Upper lobe of left lung (tissue), 6 donors: Measurements from ENCODE around the gene LYST. TPM values are rescaled to one million over a fixed set of nuclear protein-coding genes. Genes with fewer than 3 reads are reported as not detected.
"Not testable (repeated sequence)": the region's sequence is repeated elsewhere in the genome, so short reads cannot be mapped to it uniquely, and the experiment has no call there.

Source experiments
- ATAC-seq, 2 donors: fragments of 200-7000 bp; cut with Tn5 transposase; one replicate each; pipeline ENCODE4 v1.9.1; 2022; ENCODE audit warnings: mild to moderate bottlenecking in 2 of 2, moderate library complexity in 2 of 2; ENCODE audit not compliant: low FRiP score in 2 of 2
- DNase-seq, 2 donors: peaks; one replicate each; pipeline ENCODE4 v3.0.0-alpha.2; 2019 to 2020
- H3K27ac ChIP-seq, 4 donors: fragments of 200-600 bp; sonication (generic); one replicate each; pipeline ENCODE4 v1.5.1; 2016 to 2019
- H3K27me3 ChIP-seq, 4 donors: fragments of 200-600 bp; sonication (generic); one replicate each; pipeline ENCODE4 v1.5.1; 2017 to 2019
- H3K36me3 ChIP-seq, 4 donors: fragments of 200-600 bp; sonication (generic); one replicate each; pipeline ENCODE4 v1.5.1; 2016 to 2019
- H3K4me1 ChIP-seq, 4 donors: fragments of 200-600 bp; sonication (generic); one replicate each; pipeline ENCODE4 v1.5.1; 2018 to 2019
- H3K4me3 ChIP-seq, 4 donors: fragments of 200-600 bp; sonication (generic); one replicate each; pipeline ENCODE4 v1.5.1; 2017 to 2019; ENCODE audit warnings: mild to moderate bottlenecking in 2 of 4, moderate library complexity in 1 of 4
- H3K9me3 ChIP-seq, 4 donors: fragments of 200-600 bp; sonication (generic); one replicate each; pipeline ENCODE4 v1.5.1; 2018 to 2019
- EP300 ChIP-seq, 4 donors: sonication (generic); formaldehyde crosslinking; IDR thresholded peaks; one replicate each; pipeline ENCODE4 v1.5.1; 2017; ENCODE audit warnings: antibody characterized with exemption in 4 of 4, control low read depth in 2 of 4
- POLR2A ChIP-seq, 4 donors: fragments of 450-650 bp; IDR thresholded peaks; one replicate each; pipeline ENCODE4 v1.5.1; 2016 to 2017; ENCODE audit warnings: antibody characterized with exemption in 4 of 4, mild to moderate bottlenecking in 2 of 4
- POLR2AphosphoS5 ChIP-seq, 2 donors: sonication (generic); formaldehyde crosslinking; IDR thresholded peaks; one replicate each; pipeline ENCODE4 v1.5.1; 2017; ENCODE audit warnings: antibody characterized with exemption in 2 of 2
- WGBS, 2 donors: methylation state at CpG; one replicate each; pipeline ENCODE4 v1.1.5; 2017 to 2018; 5-methylcytosine and 5-hydroxymethylcytosine counted together
- total RNA-seq, 6 donors: library from RNA; depleted of rRNA in 4 of 6; stranded (reverse); fragments of >200 nt in 4 of 6; gene quantifications; one replicate each; pipeline versions ENCODE4 v1.1.0 to v1.2.1, GENCODE V29; 2016 to 2021
- TF ChIP-seq, protein P1 (sequence below), 6 experiments: fragments of 450-650 bp in 4 of 6; fragments of 200-600 bp in 2 of 6; sonication (generic) in 2 of 6; IDR thresholded peaks; one replicate each; pipeline ENCODE4 v1.5.1; 2016 to 2019; ENCODE audit warnings: antibody characterized with exemption in 6 of 6
- donor health status: DM: no; HTN: no; CAD: no; lungs with moderate emphysema.
- donor health status: DM: no; HTN: yes; CAD: no; lungs with severe emphysema.

Gene LYST, protein sequence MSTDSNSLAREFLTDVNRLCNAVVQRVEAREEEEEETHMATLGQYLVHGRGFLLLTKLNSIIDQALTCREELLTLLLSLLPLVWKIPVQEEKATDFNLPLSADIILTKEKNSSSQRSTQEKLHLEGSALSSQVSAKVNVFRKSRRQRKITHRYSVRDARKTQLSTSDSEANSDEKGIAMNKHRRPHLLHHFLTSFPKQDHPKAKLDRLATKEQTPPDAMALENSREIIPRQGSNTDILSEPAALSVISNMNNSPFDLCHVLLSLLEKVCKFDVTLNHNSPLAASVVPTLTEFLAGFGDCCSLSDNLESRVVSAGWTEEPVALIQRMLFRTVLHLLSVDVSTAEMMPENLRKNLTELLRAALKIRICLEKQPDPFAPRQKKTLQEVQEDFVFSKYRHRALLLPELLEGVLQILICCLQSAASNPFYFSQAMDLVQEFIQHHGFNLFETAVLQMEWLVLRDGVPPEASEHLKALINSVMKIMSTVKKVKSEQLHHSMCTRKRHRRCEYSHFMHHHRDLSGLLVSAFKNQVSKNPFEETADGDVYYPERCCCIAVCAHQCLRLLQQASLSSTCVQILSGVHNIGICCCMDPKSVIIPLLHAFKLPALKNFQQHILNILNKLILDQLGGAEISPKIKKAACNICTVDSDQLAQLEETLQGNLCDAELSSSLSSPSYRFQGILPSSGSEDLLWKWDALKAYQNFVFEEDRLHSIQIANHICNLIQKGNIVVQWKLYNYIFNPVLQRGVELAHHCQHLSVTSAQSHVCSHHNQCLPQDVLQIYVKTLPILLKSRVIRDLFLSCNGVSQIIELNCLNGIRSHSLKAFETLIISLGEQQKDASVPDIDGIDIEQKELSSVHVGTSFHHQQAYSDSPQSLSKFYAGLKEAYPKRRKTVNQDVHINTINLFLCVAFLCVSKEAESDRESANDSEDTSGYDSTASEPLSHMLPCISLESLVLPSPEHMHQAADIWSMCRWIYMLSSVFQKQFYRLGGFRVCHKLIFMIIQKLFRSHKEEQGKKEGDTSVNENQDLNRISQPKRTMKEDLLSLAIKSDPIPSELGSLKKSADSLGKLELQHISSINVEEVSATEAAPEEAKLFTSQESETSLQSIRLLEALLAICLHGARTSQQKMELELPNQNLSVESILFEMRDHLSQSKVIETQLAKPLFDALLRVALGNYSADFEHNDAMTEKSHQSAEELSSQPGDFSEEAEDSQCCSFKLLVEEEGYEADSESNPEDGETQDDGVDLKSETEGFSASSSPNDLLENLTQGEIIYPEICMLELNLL (N-terminal part only)
- 10 to 100 TPM; 34.0 to 87.0 (median 54.0) TPM for total RNA-seq

- Histone ChIP-seq H3K27ac (peak within 1 kb of the TSS; percentile 89 to 99 (median 98)), H3K4me3 (peak within 1 kb of the TSS; percentile 73 to 94 (median 84)), H3K36me3 (no peaks in the 10 kb centered on the region), H3K9me3 (no peaks in the 10 kb centered on the region), H3K27me3 (no peaks in the 10 kb centered on the region), H3K4me1 (peaks cover 13 to 34% (median 25%) of the 10 kb centered on the region in 4 donors)
- no peak for TF ChIP-seq EP300 (IDR thresholded peaks at IDR 0.05)
- peak in 2 of 4 donors; percentile 49 to 56 for TF ChIP-seq POLR2A (IDR thresholded peaks at IDR 0.05)
- TF ChIP-seq, protein P1, sequence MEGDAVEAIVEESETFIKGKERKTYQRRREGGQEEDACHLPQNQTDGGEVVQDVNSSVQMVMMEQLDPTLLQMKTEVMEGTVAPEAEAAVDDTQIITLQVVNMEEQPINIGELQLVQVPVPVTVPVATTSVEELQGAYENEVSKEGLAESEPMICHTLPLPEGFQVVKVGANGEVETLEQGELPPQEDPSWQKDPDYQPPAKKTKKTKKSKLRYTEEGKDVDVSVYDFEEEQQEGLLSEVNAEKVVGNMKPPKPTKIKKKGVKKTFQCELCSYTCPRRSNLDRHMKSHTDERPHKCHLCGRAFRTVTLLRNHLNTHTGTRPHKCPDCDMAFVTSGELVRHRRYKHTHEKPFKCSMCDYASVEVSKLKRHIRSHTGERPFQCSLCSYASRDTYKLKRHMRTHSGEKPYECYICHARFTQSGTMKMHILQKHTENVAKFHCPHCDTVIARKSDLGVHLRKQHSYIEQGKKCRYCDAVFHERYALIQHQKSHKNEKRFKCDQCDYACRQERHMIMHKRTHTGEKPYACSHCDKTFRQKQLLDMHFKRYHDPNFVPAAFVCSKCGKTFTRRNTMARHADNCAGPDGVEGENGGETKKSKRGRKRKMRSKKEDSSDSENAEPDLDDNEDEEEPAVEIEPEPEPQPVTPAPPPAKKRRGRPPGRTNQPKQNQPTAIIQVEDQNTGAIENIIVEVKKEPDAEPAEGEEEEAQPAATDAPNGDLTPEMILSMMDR (IDR thresholded peaks at IDR 0.05), result peak; percentile 28 to 51 (median 39)
- TF ChIP-seq POLR2AphosphoS5 (IDR thresholded peaks at IDR 0.05), result peak in 1 of 2 donors; percentile 6
- ATAC-seq (peak; percentile 75 to 81), DNase-seq (peak in 1 of 2 donors; percentile 70)
- WGBS, 2 donors, result 0% methylated on average over 34 to 36 of the region's 71 CpGs
Measured at GRCh38 chr1:235866205-235866912, at the start of gene LYST. Gene LYST, minus strand, starts transcription at chr1:235866906. Its CDS starts 36,489 bp downstream, at chr1:235830417.

DNA sequence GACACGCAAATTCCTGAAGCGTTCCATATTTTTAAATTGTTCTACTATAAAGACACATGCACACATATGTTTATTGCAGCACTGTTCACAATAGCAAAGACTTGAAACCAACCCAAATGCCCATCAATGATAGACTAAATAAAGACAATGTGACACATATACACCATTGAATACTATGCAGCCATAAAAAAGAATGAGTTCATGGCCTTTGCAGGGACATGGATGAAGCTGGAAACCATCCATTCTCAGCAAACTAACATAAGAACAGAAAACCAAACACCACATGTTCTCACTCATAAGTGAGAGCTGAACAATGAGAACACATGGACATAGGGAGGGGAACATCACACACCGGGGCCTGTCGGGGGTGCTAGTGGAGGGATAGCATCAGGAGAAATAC lies 48.8 kb upstream of the LYST start:
- H3K9me3 ChIP-seq, H3K36me3 ChIP-seq, DNase-seq, ATAC-seq, H3K27ac ChIP-seq, H3K4me3 ChIP-seq, H3K27me3 ChIP-seq: not testable (repeated sequence)
- 98 to 100% methylated on average over 4 of the region's 4 CpGs for WGBS, 2 donors
- peaks cover 31 to 41% (median 36%) of the 10 kb centered on the region in 4 donors for H3K4me1 ChIP-seq

DNA sequence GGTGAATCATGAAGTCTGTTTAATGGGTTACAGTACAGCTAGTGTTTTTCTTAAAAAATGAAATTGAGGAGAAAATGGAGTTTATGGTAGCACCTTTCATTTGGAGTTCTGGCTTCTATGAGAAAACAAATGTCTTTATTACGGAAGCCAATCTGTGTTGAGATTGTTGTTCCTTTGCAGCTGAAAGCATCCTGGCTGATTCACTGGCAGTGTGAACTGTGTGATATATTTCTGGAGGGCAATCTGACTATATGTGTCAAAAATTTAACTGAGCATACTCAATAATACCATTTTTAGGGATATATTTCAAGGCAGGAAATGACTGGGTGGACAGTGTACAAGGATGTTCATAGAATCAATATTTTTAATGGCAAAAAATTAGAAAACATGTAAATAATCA lies 46.6 kb upstream of the LYST start:
- DNase-seq (no peak), ATAC-seq (no peak)
- no peak overlapping the region for H3K27ac ChIP-seq
- H3K36me3 ChIP-seq, result no peaks in the 10 kb centered on the region
- H3K9me3 ChIP-seq, result no peaks in the 10 kb centered on the region
- TF ChIP-seq POLR2AphosphoS5 (IDR thresholded peaks at IDR 0.05) (no peak), POLR2A (IDR thresholded peaks at IDR 0.05) (no peak), EP300 (IDR thresholded peaks at IDR 0.05) (no peak)
- TF ChIP-seq, protein P1 (IDR thresholded peaks at IDR 0.05), result no peak
- peaks cover 22 to 33% (median 25%) of the 10 kb centered on the region in 4 donors for H3K4me1 ChIP-seq
- no peaks in the 10 kb centered on the region for H3K27me3 ChIP-seq
- H3K4me3 ChIP-seq, result no peak overlapping the region
- 97 to 100% methylated on average over 1 of the region's 1 CpG for WGBS, 2 donors

DNA sequence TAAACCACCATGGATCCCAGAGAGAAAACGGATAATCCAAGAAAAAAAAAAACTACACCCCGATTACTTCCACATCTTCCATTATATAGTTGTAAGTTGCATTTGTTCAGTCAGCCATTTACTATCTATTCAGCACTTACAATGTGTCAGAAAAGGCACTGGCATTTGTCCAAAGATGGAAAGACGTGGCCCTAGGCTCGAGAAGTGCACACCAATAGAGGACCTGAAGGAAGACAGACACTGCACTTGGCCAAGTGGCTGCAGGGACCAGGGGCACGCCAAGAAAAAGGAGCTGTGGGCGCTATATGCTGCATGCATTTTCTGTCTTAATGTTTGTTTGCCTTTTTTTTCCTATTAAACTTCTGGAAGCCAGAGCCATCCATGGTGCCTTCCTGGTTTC lies 45.2 kb upstream of the LYST start:
- DNase-seq (no peak), ATAC-seq (no peak)
- peaks cover 7 to 20% (median 12%) of the 10 kb centered on the region in 4 donors for H3K4me1 ChIP-seq
- no peaks in the 10 kb centered on the region for H3K27me3 ChIP-seq
- TF ChIP-seq POLR2A (IDR thresholded peaks at IDR 0.05) (no peak), POLR2AphosphoS5 (IDR thresholded peaks at IDR 0.05) (no peak), EP300 (IDR thresholded peaks at IDR 0.05) (no peak)
- 77 to 81% methylated on average over 6 of the region's 6 CpGs for WGBS, 2 donors
- no peaks in the 10 kb centered on the region for H3K9me3 ChIP-seq
- H3K36me3 ChIP-seq, result no peaks in the 10 kb centered on the region
- no peak overlapping the region for H3K4me3 ChIP-seq
- H3K27ac ChIP-seq, result no peak overlapping the region

DNA sequence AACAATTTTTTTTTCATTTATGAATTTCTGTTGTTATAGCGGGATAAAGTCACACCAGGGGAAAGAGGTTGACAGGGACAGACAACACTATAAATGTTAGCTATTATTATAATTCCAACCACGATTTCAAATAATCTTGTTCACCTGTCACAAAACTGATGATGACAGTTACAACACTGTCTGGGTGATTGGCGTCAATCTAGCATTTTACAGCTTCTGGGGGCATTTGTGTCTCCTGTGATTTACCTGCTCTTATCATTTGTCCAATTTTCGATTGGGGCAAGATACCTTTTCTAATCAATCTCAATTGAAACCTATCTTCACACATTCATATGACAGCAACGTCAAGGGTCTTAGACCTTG lies 44.6 kb upstream of the LYST start:
- DNase-seq (no peak), ATAC-seq (no peak)
- no peaks in the 10 kb centered on the region for H3K9me3 ChIP-seq
- no peaks in the 10 kb centered on the region for H3K27me3 ChIP-seq
- H3K4me1 ChIP-seq, result peaks cover 3 to 14% (median 7%) of the 10 kb centered on the region in 4 donors
- H3K36me3 ChIP-seq, result no peaks in the 10 kb centered on the region
- H3K4me3 ChIP-seq, result no peak overlapping the region
- no peak overlapping the region for H3K27ac ChIP-seq
- TF ChIP-seq, protein P1 (IDR thresholded peaks at IDR 0.05), result no peak
- TF ChIP-seq POLR2A (IDR thresholded peaks at IDR 0.05), result no peak
- no peak for TF ChIP-seq EP300 (IDR thresholded peaks at IDR 0.05)
- TF ChIP-seq POLR2AphosphoS5 (IDR thresholded peaks at IDR 0.05), result no peak
- WGBS, 2 donors, result 86 to 90% methylated on average over 5 of the region's 5 CpGs
